Spinal cord (tissue), 10 donors: Measurements from ENCODE around the gene TASOR. TPM values are rescaled to one million over a fixed set of nuclear protein-coding genes. Genes with fewer than 3 reads are reported as not detected.
"Not testable (repeated sequence)": the region's sequence is repeated elsewhere in the genome, so short reads cannot be mapped to it uniquely, and the experiment has no call there.

Source experiments
- DNase-seq, 6 donors: peaks; one replicate each; pipeline versions ENCODE4 v3.0.0 to v3.0.0-alpha.2; 2013 to 2015; ENCODE audit warnings: low spot score in 6 of 6, low read depth in 4 of 6
- H3K27ac ChIP-seq: one replicate; pipeline ENCODE4 v1.5.1; 2013; ENCODE audit warnings: low read depth, low read length, control low read depth
- H3K27me3 ChIP-seq: one replicate; pipeline ENCODE4 v1.6.1; 2013; ENCODE audit warnings: low read length; ENCODE audit not compliant: control insufficient read depth, insufficient read depth
- H3K36me3 ChIP-seq: one replicate; pipeline ENCODE4 v1.6.1; 2013; ENCODE audit warnings: low read length; ENCODE audit not compliant: control insufficient read depth, insufficient read depth
- H3K4me1 ChIP-seq: one replicate; pipeline ENCODE4 v1.6.1; 2013; ENCODE audit warnings: low read length; ENCODE audit not compliant: control insufficient read depth, insufficient read depth
- H3K4me3 ChIP-seq: one replicate; pipeline ENCODE4 v1.5.1; 2013; ENCODE audit warnings: low read depth, low read length, control low read depth
- H3K9me3 ChIP-seq: one replicate; pipeline ENCODE4 v1.6.1; 2013; ENCODE audit warnings: low read length; ENCODE audit not compliant: control insufficient read depth, insufficient read depth
- WGBS: methylation state at CpG from one replicate; pipeline ENCODE4 v1.1.5; 2013; ENCODE audit warnings: missing lambda C conversion rate; ENCODE audit not compliant: insufficient coverage; 5-methylcytosine and 5-hydroxymethylcytosine counted together
- polyA plus RNA-seq, 2 donors: library from polyadenylated mRNA; unstranded; fragments of 120-200 nt; gene quantifications; one replicate each; pipeline ENCODE4 v1.2.1, GENCODE V29; 2013; ENCODE audit not compliant: insufficient read length in 2 of 2
- total RNA-seq, 2 donors: library from RNA; depleted of rRNA in 1 of 2; stranded (reverse); fragments of 120-200 nt in 1 of 2; fragments of >200 nt in 1 of 2; gene quantifications; one replicate each; pipeline versions ENCODE4 v1.2.3 to v1.2.4, GENCODE V29; 2013 to 2014
- donor health status: healthy.

Gene TASOR
- total and polyA plus RNA-seq, 4 donors, result 44.3 to 150 (median 73.5) TPM

DNA sequence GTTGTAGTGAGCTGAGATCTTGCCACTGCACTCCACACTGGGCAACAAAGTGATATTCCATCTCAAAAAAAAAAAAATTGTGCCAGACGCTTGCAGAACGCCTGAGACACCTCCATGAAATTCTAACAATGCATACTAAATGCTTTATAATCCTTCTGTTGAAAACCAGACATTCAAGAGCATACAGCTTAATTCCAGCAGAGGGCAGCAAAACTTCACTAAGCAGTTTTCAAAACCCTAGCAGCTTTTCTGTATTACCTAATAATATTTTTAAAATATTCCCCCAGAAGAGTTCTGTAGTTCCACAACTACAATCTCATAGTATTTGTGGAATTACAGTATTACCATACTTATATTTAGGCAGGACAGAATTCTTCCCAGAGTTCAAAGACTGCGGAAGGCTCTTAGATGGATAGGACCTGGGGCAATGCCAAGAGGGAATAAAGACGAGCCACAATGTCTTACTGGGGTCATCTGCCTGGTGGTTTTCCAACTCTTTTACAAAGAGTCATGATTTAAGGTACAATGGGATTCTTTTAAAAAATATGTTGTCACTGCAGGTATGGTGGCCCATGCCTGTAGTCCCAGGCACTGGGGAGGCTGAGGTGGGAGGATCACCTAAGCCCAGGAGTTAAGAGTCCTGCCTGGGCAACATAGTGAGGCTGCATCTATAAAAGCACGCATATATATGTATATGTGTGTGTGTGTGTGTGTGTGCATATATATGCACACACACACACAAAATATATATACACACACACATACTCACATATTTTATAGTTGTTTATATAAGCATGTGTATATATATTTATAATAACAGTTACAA is 19.6 kb upstream of the TASOR start:
- DNase-seq, result peak; percentile 54 to 95 (median 68)
- 37% methylated on average over 2 of the region's 5 CpGs for WGBS
- Histone ChIP-seq H3K4me3 (no peak overlapping the region), H3K27me3 (no peaks in the 10 kb centered on the region), H3K36me3 (no peaks in the 10 kb centered on the region), H3K27ac (no peak overlapping the region), H3K4me1 (no peaks in the 10 kb centered on the region), H3K9me3 (no peaks in the 10 kb centered on the region)

DNA sequence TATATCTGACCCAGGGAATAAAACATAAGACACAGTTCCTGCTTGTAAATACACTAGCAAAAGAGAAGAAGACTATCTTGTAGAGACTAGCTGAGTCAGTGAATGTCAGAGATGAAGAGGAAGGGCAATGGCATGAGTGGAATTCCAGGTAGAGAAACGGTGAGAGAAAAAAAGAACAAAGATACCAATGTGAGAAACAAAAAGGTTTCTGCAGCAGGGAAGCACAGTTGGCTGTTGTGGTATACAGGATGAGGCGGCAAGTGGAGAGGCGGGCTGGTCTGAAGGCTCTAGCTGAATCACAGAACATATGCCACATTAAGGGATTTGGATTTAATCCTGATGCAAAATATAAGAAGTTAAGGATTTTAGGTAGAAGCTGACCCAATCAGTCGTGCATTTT is 17.1 kb upstream of the TASOR start:
- no peaks in the 10 kb centered on the region for H3K4me1 ChIP-seq
- H3K27ac ChIP-seq, result no peak overlapping the region
- H3K9me3 ChIP-seq, result no peaks in the 10 kb centered on the region
- DNase-seq, result peak in 1 of 6 donors; percentile 28
- no peak overlapping the region for H3K4me3 ChIP-seq
- H3K36me3 ChIP-seq, result no peaks in the 10 kb centered on the region
- no peaks in the 10 kb centered on the region for H3K27me3 ChIP-seq
- 22% methylated on average over 1 of the region's 4 CpGs for WGBS

DNA sequence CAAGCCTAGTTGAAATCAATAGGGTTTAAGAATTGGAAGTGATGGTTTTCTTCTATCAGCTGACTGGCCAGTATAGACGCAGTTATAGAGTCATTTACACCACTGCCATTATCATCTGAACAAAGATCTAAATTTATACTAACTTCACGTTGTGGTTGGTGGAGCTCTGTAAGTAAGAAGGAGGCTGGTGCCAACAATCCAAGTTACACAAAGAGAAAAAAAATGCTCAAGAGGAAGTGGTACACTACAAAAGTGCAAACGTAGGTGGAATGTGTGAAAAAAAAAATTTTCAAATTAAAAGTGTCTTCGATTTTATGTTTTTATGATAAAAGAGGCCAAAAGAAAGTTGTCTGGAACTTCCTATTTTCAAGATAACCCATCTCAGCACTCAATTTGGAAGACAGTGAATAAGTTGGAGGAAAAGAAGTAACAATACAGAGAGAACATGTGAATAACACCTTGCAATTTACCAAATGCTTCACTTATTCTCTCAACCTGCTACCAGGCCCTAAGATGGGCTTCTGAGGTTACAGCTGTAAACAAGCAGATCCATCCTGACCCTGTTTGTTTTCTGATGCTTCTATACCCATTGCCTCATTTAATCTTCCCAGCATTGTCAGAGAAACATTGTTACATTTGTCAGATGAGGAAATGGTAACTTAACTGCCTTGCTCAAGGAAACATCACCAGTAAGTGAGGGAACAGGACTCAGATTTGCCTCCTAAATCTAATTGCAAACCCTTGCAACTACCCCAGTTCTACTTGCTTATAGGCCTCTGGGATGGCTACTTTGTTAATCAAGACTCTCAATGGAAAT is 12.0 kb upstream of the TASOR start:
- no peaks in the 10 kb centered on the region for H3K9me3 ChIP-seq
- no peak for DNase-seq
- H3K4me3 ChIP-seq, result no peak overlapping the region
- H3K36me3 ChIP-seq, result no peaks in the 10 kb centered on the region
- H3K4me1 ChIP-seq, result no peaks in the 10 kb centered on the region
- H3K27me3 ChIP-seq, result no peaks in the 10 kb centered on the region
- H3K27ac ChIP-seq, result no peak overlapping the region
- no CpG with 5 or more reads among the region's 4 CpGs for WGBS

DNA sequence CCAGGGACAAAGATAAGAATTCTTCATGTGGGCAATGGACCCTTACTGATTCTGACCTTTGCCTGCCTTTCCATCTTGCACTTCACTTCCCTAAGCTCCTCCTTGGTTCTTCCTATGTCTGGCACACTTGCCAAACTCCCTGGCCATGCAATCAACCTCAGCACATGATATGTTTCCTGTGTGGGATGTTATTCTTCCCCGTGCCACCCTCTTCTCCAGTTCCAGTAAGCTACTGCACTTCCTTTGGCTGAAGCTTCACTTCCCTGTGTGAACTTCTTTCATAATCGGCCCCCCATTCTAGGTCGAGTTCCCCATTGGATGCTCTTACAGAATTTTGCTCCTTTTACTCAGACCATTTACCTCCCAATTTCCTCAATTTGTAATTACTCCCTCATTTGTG is 10.7 kb upstream of the TASOR start:
- WGBS, result 93% methylated on average over 3 of the region's 3 CpGs
- Histone ChIP-seq H3K4me1 (no peaks in the 10 kb centered on the region), H3K9me3 (no peaks in the 10 kb centered on the region), H3K36me3 (no peaks in the 10 kb centered on the region), H3K4me3 (no peak overlapping the region), H3K27ac (no peak overlapping the region), H3K27me3 (no peaks in the 10 kb centered on the region)
- DNase-seq, result no peak

DNA sequence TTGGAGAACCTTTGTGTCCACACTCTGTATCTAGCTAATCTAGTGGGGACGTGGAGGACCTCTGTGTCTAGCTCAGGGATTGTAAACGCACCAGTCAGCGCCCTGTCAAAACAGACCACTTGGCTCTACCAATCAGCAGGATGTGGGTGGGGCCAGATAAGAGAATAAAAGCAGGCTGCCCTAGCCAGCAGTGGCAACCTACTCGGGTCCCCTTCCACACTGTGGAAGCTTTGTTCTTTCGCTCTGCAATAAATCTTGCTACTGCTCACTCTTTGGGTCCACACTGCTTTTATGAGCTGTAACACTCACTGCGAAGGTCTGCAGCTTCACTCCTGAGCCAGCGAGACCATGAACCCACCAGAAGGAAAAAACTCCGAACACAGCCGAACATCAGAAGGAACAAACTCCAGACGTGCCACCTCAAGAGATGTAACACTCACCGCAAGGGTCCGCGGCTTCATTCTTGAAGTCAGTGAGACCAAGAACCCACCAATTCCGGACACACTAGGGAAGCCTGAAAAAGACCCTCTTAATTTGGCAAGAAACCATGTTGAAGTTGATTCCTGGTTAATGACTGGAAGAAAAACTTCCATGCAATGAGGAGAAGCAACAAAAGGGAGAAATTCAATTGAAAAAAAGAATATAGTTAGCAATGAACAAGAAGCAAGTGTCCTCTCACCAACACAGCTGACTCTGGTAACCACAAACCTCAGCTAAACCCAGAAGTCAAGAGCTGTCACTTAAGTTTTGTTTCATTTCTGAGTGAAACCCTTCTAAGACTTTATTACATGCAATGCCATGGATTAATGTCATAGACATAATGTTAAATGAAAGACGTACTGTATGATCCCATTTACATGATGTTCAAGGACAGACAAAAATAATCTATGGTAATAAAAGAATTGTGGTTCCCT is 9.7 kb upstream of the TASOR start:
- 60% methylated on average over 1 of the region's 15 CpGs for WGBS
- not testable (repeated sequence) for DNase-seq, H3K4me3 ChIP-seq, H3K27ac ChIP-seq, H3K4me1 ChIP-seq, H3K36me3 ChIP-seq, H3K27me3 ChIP-seq, H3K9me3 ChIP-seq

DNA sequence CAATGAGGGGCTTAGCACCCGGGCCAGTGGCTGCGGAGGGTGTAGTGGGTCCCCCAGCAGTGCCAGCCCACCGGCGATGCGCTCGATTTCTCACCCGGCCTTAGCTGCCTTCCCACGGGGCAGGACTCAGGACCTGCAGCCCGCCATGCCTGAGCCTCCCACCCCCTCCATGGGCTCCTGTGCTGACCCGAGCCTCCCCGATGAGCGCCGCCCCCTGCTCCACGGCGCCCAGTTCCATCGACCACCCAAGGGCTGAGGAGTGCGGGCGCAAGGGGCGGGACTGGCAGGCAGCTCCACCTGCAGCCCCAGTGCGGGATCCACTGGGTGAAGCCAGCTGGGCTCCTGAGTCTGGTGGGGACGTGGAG is 8.9 kb upstream of the TASOR start:
- H3K36me3 ChIP-seq, H3K27me3 ChIP-seq, H3K4me3 ChIP-seq, H3K9me3 ChIP-seq, H3K27ac ChIP-seq, DNase-seq, H3K4me1 ChIP-seq: not testable (repeated sequence)
- whole genome bisulfite sequencing, result 100% methylated on average over 4 of the region's 21 CpGs

DNA sequence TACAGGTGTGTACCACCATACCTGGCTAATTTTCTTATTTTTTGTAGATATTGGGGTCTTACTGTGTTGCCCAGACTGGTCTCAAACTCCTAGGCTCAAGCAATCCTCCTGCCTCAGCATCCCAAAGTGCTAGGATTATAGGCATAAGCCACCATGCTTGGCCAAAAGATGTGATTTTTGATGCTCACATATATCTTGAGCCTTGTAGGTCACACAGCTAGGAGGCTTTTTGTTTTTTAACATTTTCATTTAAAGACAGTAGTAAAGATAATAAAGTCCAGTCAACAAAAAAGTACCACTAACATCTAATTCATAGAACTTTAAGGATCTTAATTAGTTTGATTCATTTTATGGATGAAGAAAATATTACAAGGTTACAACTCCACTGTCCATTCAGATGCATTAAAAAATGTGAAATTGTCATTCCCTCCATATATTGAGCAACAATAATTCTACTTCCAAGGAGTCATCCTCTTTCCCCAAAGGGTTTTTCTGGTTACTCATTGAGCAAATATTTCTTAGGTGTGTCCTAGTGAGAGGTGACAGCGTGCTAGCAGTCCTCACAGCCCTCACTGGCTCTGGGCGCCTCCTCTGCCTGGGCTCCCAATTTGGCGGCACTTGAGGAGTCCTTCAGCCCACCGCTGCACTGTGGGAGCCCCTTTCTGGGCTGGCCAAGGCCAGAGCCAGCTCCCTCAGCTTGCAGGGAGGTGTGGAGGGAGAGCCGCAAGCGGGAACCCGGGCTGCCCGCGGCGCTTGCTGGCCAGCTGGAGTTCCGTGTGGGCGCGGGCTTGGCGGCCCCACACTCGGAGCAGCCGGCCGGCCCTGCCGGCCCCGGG is 8.3 kb upstream of the TASOR start:
- Histone ChIP-seq H3K4me1 (no peaks in the 10 kb centered on the region), H3K36me3 (no peaks in the 10 kb centered on the region), H3K27ac (no peak overlapping the region), H3K4me3 (no peak overlapping the region), H3K27me3 (no peaks in the 10 kb centered on the region), H3K9me3 (no peaks in the 10 kb centered on the region)
- 98% methylated on average over 16 of the region's 19 CpGs for WGBS
- no peak for DNase-seq

DNA sequence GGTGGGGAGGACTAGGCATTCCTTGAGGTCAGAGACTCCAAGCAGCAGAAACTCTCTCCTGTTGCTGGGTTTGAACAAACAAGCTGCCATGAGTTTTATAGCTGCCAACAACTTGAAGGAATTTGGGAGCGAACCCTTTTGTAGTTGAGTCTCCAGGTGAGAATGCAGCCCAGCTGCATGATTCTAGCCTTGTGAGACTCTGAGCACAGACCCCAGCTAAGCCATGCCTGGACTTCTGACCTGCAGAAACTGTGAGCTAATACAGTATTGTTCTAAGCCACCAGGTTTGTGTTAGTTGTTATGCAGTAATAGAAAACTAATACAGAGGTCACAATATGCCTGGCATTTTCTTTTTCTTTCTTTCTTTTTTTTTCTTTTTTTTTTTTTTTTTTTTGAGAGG is 6.2 kb upstream of the TASOR start:
- Histone ChIP-seq H3K4me1 (no peaks in the 10 kb centered on the region), H3K27ac (no peak overlapping the region), H3K36me3 (no peaks in the 10 kb centered on the region), H3K9me3 (no peaks in the 10 kb centered on the region), H3K4me3 (no peak overlapping the region), H3K27me3 (no peaks in the 10 kb centered on the region)
- no peak for DNase-seq
- WGBS, result 92% methylated on average over 1 of the region's 1 CpG

DNA sequence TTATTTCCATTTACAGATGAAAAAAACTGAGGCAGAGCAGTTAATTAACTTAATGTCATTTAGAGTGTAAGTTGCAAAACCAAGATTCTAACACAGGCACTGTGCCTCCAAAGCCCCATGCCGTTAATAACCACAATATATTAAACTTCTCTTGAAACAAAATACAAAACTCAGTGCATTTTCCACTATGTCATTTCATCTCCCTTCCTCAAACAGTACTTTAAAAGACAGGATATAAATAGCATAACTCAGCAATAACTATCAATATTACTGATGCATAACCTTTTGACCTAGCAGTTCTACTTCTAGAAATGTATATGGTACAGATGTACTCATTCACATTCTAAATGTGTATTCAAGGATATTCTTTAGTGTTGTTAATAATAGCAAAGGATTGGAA is 5.1 kb upstream of the TASOR start:
- DNase-seq, result no peak
- peaks cover 5% of the 10 kb centered on the region for H3K4me1 ChIP-seq
- H3K4me3 ChIP-seq, result no peak overlapping the region
- WGBS, result no CpG with 5 or more reads among the region's 1 CpG
- H3K27ac ChIP-seq, result no peak overlapping the region
- peaks cover 2% of the 10 kb centered on the region for H3K9me3 ChIP-seq
- H3K27me3 ChIP-seq, result no peaks in the 10 kb centered on the region
- no peaks in the 10 kb centered on the region for H3K36me3 ChIP-seq
